HK-2 (cell line): ENCODE measurements around the gene ITPR2.

Experiments used
- DNase-seq: peaks from one replicate; pipeline ENCODE4 v3.0.0-alpha.2; 2018; ENCODE audit not compliant: unreplicated experiment

Gene ITPR2

DNA sequence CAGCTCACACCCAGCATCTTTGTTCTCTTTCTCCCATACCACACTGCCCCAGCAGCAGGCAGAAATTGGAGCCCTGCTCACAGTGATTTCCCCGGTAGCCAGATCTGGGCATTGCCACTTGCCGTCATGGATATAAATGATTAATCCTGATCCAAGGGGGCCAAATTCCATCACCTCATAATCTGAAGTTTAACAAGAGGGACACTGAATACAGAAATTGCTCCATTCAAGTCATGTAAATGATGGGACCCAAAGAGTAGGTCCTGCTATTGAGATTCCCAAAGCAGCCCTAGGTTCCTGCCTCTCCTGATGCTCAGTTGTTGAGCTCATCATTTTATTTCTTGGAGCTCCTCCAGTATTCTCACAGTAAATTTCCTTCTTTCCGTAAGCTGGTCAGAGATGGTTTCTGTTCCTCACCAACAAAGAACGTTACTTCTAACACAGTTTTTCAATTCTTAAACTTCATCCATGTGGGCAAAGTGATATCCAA is 11.7 kb downstream of the ITPR2 start:
- DNase-seq: no peak

GRCh38 chr12:26818636-26819035 is 14.4 kb downstream of the ITPR2 start:
- DNase-seq: no peak

- no peak for DNase-seq
Observed at GRCh38 chr12:26818201-26818600, 14.8 kb downstream of the ITPR2 start.

DNA sequence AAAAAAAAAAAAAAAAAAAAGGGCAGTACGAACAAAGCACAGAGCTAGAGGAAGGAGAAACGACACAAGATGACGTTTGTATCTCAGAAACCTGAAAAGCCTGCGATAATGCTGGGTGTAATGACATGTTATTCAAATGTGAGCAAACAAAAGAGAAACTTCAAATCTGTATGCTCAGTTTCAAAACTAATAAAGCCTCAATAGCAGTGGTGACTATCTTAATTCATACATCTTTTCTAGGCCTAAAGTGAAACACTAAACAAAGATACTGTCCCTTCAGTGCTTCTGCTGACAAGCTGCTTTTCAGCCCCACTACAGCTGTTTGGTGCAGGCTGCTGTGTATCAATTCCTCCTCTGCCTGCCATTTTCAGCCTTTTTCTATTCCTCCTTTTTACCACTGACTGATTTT is 15.8 kb downstream of the ITPR2 start:
- DNase-seq: no peak

DNA sequence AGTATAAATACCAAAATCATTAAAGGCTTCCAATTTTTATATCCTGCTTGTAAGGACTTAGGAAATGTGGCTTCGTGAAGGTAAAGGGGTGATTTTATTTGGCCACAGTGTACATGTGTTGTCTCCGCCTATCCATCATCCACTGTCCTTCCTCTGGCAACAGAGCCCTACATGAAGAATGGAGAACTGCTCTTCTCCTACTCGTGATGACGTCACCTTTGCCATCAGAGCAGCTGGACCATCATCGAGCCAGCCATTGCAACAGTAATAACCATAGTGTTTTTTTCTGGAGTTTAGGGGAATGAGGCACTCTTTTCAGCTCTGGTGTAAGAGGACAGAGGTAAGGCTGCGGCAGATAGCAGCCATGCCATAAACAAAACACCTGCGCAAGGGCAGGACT is 19.2 kb downstream of the ITPR2 start:
- no peak for DNase-seq

- DNase-seq: no peak
Observed at GRCh38 chr12:26810330-26810729, 22.7 kb downstream of the ITPR2 start.

- no peak for DNase-seq
Observed at GRCh38 chr12:26809611-26810285, 23.2 kb downstream of the ITPR2 start.

DNA sequence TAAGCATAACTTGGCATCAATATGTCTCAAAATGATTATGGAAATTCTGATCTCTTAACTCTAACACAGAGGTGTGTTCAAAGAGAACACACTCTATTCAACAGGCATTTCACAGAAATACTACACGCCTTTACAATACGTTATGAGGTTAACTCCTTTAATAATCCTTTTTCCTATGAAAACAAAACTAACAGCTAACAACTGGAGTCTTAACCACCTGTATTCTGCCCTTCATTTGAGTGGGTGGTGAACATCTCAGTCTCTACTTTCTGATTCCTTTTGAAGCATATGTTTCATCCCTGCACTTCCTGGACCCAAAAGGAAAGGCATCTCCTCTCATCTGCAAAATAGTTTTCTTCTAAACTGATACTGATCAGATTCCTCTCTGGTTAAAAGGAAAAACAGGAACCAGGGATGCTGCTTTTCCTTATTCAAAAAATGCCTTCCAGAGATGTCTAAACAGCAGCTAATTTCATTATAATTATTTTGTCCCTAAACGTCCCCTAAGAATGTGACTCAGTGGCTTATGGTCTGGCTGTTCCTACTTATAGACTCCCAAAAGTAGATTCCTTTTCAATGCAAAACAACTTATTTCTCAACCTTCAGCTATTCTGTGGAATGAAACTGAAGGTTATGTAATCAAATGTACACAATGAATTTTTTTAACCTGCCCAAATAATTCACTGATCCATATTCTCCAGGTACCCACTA is 24.1 kb downstream of the ITPR2 start:
- no peak for DNase-seq

GRCh38 chr12:26807292-26807691 is 25.7 kb downstream of the ITPR2 start:
- DNase-seq: no peak

- DNase-seq: no peak
Observed at GRCh38 chr12:26806556-26806955, 26.4 kb downstream of the ITPR2 start.

GRCh38 chr12:26805401-26805971 is 27.5 kb downstream of the ITPR2 start:
- DNase-seq: no peak

DNA sequence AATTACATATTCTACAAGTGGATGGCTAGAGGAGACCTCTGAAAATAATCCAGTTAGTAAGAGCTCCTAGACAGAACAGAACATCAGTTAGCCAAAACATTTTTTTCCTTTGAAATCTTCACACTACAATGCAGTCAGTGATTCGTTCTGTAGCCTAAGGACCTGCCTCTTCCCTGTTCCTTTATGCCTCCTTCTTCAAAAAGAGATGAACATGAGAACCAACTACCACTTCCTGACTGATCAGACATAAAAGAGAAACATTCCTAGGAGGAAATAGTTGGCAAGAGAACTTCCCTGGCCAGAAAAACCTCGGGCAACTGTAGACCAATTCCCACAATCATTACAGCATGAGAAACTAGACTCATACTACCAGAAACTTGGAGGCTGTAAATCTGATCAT is 29.4 kb downstream of the ITPR2 start:
- DNase-seq: no peak

- DNase-seq: no peak
Observed at GRCh38 chr12:26801486-26801885, 31.5 kb downstream of the ITPR2 start.

- DNase-seq: no peak
Observed at GRCh38 chr12:26800858-26801257, 32.1 kb downstream of the ITPR2 start.

DNA sequence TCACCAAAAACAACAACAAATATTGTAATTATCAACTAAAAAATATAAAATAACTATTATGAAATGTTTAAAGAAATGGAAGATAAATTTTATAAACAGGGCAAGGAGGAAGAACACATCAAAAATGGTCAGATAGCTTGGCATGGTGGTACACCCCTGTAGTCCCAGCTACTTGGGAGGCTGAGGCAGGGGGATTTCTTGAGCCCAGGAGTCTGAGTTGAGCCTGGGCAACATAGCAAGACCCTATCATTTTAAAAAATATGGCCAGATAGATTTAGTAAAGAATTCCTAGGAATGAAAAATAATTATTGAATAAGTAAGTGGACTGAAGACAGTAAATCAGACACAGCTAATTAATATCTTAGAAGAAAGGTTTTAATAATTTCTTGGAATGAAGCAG is 32.6 kb downstream of the ITPR2 start:
- DNase-seq: no peak

- DNase-seq: no peak
Observed at GRCh38 chr12:26799741-26800140, 33.3 kb downstream of the ITPR2 start.

DNA sequence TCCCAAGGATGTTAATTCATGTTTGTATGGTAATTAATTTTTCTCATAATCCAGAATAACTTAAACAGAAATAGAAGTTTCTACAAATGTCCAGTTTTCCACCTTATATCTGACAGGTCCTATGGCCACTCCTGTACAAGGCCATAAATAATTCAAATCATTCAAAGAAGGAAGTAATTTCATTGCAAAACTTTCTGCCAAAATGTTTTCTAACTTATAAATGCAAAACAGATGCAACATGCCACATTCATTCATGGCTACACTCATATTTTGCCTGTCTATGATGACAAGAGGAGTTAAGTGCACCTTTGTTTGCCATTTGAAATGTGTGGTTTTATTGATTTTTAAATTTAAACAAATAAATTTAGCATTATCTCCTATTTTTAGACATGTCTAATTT is 34.4 kb downstream of the ITPR2 start:
- no peak for DNase-seq

- DNase-seq: no peak
Observed at GRCh38 chr12:26798023-26798422, 35.0 kb downstream of the ITPR2 start.

- DNase-seq: no peak
Observed at GRCh38 chr12:26795910-26796309, 37.1 kb downstream of the ITPR2 start.

GRCh38 chr12:26791301-26791791 is 41.6 kb downstream of the ITPR2 start:
- DNase-seq: no peak

- no peak for DNase-seq
Observed at GRCh38 chr12:26790645-26790994, 42.4 kb downstream of the ITPR2 start.

GRCh38 chr12:26789731-26790644 is 43.0 kb downstream of the ITPR2 start:
- DNase-seq: no peak
